RPMI7951 (cell line): ENCODE measurements around the gene EDARADD. TPM values are rescaled to one million over a fixed set of nuclear protein-coding genes. Genes with fewer than 3 reads are reported as not detected.

Experiments used
- DNase-seq: peaks from one replicate; pipeline ENCODE4 v3.0.0-alpha.2; 2012; ENCODE audit warnings: low read depth
- total RNA-seq: library from RNA; depleted of rRNA; stranded (reverse); fragments of >200 nt; shearing (Covaris generic); gene quantifications from 2 replicates; pipeline ENCODE4 v1.2.3, GENCODE V29; 2014

The EDARADD gene
- total RNA-seq, 1 experiment from 2014 or later = 1.7 TPM

DNA sequence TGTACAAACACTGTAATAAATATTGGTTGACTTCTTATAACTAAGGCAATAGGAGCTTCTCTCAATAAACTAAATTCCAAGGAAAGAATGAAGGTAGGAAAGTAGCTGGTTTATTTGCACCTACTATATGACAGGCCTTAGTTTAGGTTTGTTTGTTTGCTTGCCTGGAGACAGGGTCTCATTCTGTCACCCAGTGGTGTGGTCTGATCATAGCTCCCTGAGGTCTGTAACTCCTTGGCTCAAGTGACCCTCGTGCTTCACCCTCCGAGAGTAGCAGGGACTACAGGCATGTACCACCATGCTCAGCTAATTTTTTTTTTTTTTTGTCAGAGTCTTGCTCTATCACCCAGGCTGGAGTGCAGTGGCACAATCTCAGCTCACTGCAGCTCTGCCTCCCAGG, 1.9 kb upstream of the EDARADD start:
- DNase-seq = no peak

DNA sequence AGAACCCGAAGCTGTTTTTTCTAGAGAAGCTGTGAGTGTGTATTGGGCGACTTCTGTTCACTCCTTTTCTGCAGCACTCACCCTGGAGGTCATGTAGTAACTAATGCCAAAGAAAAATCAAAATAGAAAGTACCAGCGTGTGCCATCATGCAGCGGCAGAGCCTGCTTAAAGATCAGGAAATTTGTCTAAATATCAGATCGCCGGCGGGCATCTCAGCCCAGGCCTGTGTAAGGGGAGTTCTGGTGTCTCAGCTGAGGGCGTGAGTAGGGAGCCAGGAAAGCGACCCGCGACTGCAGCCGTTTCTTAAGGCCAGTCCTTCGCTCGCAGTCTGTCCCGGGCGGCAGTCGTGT, 768 bp downstream of the EDARADD start:
- peak; percentile 31 for DNase-seq

DNA sequence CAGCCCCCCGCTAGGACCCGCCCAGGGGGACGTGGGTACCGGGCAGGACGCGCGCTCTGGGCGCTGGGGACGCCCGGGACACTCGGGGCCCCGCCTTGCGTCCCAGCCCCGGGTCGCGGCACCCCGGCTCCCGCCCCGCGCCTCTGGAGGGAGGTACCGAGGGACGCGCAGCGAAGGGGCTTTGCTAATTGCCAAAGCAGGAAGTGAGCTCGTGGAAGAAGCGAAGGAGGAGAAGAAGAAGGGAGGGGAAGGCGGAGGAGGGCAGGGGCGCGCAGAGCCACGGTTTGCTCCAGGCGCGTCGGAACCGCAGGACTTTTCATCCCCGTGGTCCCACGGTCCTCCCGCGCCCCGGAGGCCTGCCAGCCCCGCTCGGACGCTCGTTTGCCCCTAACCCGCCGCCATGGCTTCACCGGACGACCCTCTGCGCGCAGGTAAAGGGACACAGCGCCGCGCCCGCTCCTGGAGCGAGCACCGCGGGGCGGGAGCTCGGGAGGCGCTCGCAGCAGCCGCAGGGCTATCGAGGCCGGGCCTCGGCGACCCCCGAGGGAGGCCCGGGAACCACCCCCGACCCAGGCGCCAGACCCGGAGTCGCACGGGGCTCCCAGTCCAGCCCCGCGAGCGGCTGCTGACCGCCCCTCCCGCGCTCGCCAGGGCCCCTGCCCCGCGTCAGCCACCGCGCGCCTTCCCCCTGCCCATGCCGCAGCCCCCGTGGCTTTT, 1.3 kb downstream of the EDARADD start:
- peak; percentile 16 for DNase-seq

DNA sequence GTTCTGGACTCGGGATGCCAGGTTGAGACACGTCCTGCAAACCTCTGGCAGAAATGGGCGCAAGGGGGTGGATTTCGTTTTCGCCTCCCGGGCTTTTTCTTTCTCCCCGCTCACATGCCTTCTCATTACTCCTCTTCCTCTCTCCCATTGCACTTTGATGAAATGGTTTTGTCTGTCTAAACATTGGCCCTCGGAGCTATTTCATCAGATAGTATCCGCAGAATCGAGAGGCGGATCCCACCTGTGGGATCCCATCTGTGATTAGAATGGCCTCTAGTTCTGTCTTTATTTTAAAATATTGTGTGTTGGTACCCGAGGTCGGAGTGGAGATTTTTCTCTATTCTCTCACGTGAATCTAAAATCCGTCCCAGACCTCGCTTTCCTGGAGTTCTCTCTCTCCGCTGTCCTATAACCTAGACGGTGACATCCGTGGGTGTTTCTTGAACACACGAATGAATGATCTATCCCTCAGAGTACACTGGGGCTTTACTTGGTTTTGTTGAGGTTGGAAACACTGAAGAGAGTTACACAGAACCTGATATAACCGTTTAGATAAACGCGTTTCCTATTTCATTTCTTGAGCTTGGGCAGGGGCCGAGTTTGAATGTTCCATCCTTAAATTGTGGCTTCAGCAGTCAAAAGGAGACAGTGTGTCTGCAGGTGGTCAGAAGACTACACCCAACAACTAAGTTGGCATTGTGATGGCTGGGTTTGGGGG, 2.0 kb downstream of the EDARADD start:
- DNase-seq = no peak

DNA sequence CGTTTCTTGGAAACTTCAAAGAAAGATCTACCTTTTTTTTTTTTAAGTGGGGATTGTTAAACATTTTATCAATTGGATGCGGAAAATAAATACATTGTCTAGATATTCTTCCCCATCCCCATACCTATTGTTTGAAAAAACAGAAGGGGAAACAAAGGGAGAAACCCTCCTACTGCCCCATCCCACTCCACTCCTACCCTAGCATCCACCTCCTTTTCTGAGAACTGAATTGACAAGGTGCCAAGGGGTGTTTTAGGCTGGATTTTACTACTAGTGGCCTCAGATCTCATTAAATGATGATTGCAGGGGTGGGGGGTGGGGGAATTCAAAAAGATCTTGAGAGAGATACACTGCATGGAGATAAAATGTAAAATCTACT, 2.6 kb downstream of the EDARADD start:
- DNase-seq = no peak

DNA sequence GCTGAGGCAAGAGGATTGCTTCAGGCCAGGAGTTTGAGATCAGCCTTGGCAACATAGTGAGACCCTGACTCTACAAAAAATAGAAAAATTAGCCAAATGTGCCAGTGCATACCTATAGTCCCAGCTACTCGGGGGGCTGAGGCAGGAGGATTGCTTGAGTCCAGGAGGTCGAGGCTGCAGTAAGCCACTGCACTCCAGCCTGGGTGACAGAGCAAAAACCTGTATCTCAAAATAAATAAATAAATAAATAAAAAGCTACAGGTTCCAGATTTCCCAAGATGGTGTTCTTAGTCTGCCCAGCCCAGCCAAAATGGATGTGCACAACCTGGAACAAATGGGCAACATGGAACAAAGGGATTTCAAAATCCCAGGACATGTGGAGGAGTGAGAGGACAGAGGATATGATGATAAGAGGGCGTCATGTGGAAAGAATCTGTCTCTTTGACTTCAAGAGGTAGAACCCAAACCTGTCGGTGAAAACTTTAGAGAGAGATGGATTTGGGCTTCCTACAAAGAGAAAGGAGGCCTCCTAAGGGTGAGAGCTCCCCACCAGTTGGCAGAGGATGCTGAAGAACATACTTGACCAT, 3.2 kb downstream of the EDARADD start:
- no peak for DNase-seq

DNA sequence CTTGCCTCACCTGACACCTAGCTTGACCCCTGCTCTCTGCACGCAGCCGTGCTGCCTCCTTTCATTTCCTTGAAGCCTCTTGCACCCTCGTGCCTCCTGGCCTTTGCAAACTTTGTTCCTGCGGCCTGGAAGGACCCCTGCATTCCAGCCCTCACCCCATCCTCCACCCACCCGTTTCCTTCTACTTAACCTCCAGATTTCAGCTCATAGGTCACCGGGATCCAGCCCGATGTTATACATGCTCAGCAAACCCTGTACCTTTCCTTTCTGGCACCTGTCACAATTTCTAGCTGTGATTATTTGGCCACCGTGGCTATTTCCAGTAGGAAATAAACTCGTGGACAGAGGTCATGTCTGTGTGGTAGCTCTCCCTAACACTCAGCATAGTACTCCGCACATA, 4.5 kb downstream of the EDARADD start:
- DNase-seq = no peak

DNA sequence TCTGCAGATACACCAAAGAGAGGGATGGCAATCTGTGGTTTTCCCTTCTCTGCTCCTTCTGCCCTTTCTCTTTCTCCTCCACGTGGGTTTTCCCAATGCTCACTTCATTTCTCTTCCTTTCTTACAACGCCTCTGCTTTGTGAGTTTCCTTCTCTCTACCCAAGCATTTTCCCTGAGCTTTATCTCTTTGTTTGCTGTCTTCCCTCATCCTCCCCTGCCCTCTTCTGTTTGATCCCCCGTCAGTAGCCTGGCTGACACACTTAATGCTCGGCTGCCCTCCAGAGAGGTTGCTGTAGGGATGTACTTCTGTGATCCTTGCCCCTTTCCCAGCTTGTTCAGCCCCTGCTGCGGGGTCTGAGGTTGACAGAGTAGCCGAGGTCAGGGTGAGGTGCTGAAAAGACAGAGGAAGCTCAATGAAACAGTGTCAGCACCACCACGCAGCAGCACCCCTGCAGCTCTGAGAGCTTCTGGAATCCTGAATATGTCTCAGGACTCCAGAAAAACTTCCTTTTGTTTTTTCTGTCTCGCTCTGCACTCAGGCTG, 6.0 kb downstream of the EDARADD start:
- no peak for DNase-seq

DNA sequence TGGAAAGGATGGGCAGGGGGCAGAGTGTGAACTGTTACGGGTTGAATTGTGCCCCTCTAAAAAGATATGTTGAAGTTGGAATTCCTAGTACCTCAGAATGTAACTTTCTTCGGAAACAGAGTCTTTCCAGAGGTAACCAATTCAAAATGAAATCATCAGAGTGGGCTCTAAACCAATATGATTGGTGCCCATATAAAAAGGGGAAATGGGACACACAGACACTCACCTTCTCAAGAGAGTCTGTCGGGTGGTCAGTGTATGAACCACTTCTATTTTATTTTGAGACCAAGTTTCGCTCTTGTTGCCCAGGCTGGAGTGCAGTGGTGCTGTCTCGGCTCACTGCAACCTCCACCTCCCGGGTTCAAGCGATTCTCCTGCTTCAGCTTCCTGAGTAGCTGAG, 7.6 kb downstream of the EDARADD start:
- DNase-seq = no peak

DNA sequence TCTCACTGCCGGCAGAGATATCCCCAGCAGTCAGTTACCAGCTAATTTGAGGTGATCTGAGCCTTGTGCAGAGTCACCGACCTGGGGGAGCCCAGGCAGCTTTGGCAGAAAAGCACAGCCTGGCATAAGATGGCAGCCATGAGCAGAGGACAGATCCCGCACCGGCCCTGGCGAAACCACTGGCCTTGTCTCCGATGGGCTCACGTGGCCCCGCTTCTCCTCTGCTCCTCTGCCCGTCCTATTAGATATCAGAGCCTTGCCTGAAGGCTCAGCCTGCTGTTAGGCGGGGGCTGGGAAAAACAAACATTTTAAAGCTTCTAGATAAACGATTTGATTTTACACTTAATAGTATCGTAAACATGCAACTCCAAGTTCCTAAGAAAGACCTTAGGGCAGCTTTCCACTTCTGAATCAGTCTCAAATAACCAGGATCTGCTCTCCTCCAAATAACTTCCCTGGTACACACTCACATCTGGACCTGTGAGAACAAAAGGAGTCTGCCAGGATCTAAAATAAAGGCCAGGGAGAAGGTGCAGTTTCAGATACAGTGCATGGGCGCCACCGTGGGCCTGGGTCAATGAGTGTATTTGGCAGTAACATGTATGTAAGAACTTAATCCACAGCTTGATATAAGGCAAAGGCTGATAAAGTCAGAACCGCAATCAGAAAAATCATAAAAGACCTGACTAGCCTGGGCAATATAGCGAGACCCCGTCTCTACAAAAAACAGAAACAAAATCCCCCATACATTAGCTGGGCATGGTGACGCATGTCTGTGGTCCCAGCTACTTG, 10.0 kb downstream of the EDARADD start:
- DNase-seq = no peak

DNA sequence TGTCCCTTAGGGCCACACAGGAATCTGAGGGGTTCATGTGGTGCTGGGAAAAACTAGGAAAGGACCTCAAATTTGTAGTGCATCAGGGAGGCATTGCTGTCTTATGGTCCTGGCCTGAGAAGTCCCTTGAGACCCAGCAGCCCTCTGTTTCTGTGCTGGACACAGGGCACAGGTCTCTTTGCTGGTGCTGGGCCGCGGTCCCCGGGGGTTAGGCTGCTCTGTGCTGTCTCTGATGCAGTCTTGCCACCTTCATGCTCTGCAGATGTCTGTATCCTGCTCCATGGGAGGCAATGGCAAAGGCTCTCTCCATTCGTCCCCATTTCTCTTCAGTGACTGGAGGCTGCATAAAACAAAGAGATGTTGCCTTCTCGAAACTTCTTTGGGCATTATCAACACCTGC, 13.0 kb downstream of the EDARADD start:
- DNase-seq = no peak

DNA sequence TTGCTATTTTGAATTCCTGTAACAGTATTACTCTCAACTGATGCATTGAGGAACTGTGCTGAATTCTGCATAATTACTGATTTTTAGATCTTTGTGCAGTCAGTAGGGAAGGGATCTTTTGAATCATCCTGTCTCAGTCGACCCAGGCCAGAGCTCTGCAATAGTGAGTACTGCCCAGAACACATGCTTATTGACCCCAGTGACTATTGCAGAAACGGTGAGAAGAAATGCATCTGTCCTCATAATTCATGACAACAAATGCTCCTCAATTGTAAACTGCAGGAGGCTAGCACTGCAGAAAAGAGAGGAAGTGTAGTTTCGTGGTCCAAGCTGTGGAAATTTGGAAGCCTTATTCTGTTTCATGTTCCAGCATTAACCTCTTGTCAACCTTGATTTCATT, 19.6 kb downstream of the EDARADD start:
- DNase-seq = no peak

DNA sequence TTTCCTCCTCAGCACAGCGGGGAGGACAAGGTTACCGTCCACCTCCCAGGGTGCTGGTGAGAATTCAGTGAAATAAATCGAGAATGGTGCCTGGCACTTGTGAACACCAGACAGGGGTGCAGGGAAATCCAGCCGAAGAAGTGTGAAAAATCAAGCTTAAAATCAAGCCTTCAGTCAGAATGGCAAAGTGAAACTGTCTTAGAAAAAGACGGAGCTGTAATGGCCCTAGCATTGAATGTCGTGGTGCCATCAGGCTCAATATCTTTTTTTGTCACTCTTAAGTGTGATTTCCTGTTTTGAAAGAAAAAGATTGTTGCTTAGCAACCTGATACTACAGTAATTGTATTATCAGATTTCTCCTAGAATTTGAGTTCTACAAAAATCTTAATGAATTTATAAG, 22.1 kb downstream of the EDARADD start:
- DNase-seq = no peak

DNA sequence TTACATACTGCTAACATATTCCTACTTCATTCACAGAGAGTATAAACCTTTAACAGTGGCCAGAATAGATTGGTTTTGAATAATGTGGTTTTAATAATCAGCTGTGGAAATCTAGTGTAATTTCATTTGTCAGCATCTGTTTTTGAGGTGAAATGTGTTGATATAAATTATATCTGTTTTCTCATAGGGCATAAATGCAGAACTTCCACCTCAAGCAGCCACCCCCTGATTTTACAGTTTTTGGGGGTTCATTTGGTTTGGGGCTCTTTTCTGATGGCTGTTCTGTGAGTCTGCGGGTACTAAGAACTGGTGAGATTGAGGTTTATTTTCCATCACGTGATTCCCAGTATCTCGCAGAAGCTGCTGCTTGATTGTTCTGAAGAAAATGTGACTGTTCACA, 23.2 kb downstream of the EDARADD start:
- DNase-seq = no peak

DNA sequence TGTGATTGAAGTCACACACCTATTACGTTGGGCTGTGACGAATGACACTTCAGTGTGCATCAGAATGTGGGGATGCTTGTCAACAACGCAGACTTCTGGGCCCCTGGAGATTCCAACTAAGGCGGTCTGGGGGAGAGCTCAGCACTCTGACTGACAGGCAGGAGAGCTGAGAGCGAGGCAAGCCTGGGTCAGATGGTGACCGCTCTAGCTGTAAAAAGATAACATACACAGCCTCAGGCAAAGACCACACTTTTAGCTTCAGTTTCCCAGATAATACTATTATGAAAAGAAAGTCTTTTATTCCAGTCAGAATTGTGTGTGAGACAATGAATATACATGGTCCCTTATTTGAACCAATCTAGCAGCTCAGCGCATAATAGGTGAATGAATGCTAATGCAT, 25.4 kb downstream of the EDARADD start:
- no peak for DNase-seq

DNA sequence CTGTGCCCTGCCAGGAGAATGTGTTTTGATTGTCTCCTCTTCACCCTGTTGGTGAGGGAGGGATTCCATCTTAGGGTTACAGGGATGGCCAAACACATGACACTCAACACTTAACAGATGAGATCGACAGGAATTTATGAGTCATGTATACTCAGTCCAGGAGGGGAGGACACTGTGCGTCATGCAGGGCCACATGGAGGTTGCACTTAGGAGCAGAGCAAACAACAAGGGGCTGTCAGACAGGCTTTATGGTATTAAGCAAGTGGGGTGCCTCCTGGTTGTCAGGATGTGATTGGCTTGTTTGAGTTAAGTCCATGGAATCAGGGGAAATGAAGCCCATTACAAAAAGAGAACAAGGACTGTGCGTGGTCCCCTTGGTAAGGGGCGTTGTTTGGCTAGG, 26.9 kb downstream of the EDARADD start:
- peak; percentile 41 for DNase-seq

DNA sequence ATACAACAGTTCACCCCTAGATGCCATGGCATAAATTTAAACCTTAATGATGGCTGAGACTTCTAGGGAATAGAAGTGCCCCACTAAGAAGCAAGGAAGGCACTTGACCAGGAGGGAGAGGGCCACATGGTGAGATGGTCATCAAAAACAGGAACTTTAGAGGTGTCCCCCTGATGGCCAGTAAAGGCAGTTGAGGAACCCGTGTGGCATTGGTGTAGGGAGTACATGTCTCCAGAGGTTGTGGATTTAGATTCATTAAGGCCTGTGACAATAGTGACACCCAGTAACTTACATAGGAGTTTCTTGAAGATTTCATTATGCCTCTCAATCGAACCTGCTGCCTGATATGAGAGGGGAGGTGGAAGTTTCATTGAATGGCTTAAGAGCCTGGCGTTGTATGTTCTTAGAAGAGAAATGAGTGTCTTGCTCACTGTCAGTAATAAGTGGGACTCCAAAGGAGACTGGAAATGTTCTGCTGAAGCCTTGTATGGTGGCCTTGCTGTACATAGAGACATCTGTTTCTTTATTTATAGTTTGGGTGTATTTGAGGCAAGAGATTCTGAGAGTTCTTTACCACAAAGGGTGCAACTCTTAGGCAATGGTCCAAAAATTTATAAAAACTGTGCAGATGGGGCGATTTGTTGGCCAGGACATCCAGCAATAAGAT, 27.9 kb downstream of the EDARADD start:
- no peak for DNase-seq

DNA sequence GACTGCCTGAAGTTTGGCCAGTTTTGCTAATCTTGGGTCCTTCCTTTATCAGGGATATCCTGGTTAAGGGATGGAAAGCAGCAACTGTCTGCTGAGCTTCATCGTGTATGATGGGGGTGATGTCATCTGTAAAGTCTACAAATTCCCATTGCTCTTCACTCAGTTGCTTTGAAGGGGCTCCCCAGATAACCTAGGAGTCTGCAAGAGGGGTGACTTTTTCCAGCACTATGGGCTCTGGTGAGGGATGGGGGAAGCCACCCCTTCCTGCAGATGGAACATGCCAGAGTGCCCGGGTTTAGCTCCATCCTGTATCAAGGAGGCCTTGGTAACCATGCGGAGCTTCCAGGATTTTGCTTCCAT, 28.4 kb downstream of the EDARADD start:
- no peak for DNase-seq

DNA sequence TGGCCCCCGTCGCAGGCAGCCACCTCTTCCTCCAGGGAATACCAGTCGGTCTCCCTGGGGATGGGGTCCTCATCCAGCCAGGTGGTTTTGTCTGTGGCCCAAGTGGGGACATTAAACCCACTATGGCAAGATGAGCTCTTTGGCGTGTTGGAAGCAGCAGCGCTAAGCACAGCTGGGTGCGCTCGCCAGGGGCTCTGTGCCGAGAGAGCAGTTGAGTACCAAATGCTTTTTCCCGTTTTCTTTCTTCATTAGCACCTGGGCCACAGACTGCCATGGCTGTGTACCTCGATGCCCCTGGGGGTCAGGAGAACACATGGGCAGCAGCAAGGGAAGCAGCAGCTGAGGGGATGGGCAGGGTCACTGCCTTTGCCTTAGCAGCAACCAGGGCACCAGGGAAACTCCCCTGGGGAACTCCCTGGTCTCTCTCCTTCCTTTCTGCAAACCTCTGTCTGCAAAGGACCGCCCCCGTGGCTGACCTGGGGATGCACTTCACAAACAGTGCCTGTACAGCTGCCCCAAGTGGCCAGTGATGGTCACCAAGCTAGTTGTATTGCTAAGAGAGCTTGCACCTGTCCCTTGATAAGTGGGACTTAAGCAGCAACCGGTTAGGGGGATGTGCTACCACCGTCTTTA, 31.1 kb downstream of the EDARADD start:
- no peak for DNase-seq

DNA sequence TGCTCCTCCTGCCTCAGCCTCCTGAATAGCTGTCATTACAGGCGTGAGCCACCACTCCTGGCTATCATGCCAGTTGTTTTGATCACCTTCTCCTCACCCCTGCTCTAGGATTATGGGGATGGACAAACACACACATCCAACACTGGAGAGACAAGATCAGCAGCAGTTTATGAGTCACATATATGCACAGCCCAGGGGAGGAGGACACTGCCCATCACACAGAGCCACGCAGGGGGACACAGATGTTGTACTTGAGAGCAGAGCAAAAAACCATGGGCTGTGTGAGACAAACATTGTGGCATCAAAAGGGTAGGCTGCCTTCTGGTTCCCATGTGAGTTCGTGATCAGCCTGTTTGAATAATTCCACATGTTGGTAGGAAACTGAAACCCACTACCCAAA, 32.1 kb downstream of the EDARADD start:
- no peak for DNase-seq

DNA sequence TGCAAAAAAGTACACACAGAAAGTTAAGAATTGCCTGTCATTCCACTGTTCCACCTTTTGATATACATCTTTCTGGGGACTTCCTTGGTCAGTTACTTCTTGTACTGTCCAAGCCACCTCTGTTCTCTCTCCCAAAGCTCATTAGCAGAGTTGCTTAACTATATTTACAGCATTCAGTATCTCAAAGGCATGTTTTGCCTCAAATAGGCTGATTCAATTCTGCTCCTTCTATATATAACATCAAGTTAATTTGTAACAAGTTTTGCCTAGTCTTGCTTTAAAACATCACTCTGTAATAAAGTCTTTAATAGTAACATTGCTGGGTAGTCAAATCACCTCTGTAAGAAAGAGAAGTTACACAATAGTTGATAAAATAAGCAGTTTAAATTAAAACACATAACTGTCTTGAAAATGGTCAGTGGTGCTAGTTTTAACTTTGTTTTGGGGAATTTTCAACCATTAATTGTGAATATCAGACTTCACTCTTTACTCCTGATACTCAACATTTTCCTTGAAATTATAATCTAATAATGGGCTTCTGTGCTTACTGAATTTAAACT, 35.7 kb downstream of the EDARADD start:
- DNase-seq = no peak
